ENCODE measurements around the gene MGAT3.
A peak's percentile ranks its signal among the peaks of the same experiment; 100 is the strongest.

Gene MGAT3

GRCh38 chr22:39470451-39471291, 13.9 kb downstream of the MGAT3 start:
- DNase-seq: peak in 3 of 58 donors; percentile 34 to 42 (median 35)

- DNase-seq: no peak
Measured at GRCh38 chr22:39471381-39472141, 14.7 kb downstream of the MGAT3 start.

GRCh38 chr22:39472570-39473556, 16.1 kb downstream of the MGAT3 start:
- no peak for DNase-seq

GRCh38 chr22:39473851-39474250, 17.0 kb downstream of the MGAT3 start:
- no peak for DNase-seq

- DNase-seq: no peak
Measured at GRCh38 chr22:39474351-39475111, 17.7 kb downstream of the MGAT3 start.

- peak in 19 of 58 donors; percentile 14 to 62 (median 42) for DNase-seq
Measured at GRCh38 chr22:39475337-39475736, 18.5 kb downstream of the MGAT3 start.

- DNase-seq: peak in 15 of 58 donors; percentile 16 to 59 (median 37)
Measured at GRCh38 chr22:39475902-39476301, 19.1 kb downstream of the MGAT3 start.

- DNase-seq: no peak
Measured at GRCh38 chr22:39476664-39477063, 19.9 kb downstream of the MGAT3 start.

- no peak for DNase-seq
Measured at GRCh38 chr22:39477542-39477941, 20.7 kb downstream of the MGAT3 start.

- peak in 1 of 58 donors; percentile 25 for DNase-seq
Measured at GRCh38 chr22:39478441-39478850, 21.6 kb downstream of the MGAT3 start.

GRCh38 chr22:39479254-39479653, 22.4 kb downstream of the MGAT3 start:
- DNase-seq: no peak

- no peak for DNase-seq
Measured at GRCh38 chr22:39480557-39480956, 23.7 kb downstream of the MGAT3 start.

GRCh38 chr22:39481054-39481453, 24.2 kb downstream of the MGAT3 start:
- DNase-seq: peak in 37 of 58 donors; percentile 24 to 81 (median 55)

GRCh38 chr22:39481595-39481994, 24.8 kb downstream of the MGAT3 start:
- no peak for DNase-seq

- DNase-seq: no peak
Measured at GRCh38 chr22:39482768-39483167, 26.0 kb downstream of the MGAT3 start.

- peak in 12 of 58 donors; percentile 25 to 67 (median 47) for DNase-seq
Measured at GRCh38 chr22:39486951-39487825, 30.4 kb downstream of the MGAT3 start.

- no peak for DNase-seq
Measured at GRCh38 chr22:39487826-39488520, 31.2 kb downstream of the MGAT3 start.

GRCh38 chr22:39488563-39489083, 31.8 kb downstream of the MGAT3 start:
- no peak for DNase-seq
